GM12878 (cell line): Measurements from ENCODE around the gene ITPRIPL2. TPM values are rescaled to one million over a fixed set of nuclear protein-coding genes. Genes with fewer than 3 reads are reported as not detected.

Source experiments
- ATF2 ChIP-seq: IDR thresholded peaks from 2 replicates; pipeline ENCODE4 v1.6.1; 2012; ENCODE audit warnings: low read length, inconsistent platforms
- CBX5 ChIP-seq: sonication (generic); IDR thresholded peaks from 2 replicates; pipeline ENCODE4 v1.6.1; 2016; ENCODE audit warnings: low read depth, moderate library complexity, mild to moderate bottlenecking, inconsistent platforms
- CHD1 ChIP-seq: IDR thresholded peaks from 2 replicates; pipeline ENCODE4 v1.6.1; 2012; ENCODE audit warnings: low read depth, low read length, improper control_type of control experiment
- FOXM1 ChIP-seq: IDR thresholded peaks from 2 replicates; pipeline ENCODE4 v1.6.1; 2012; ENCODE audit warnings: low read depth, mild to moderate bottlenecking, inconsistent platforms, low read length, moderate library complexity
- IKZF1 ChIP-seq: fragments of 450-650 bp; conservative IDR thresholded peaks from 2 replicates; pipeline ENCODE4 v1.6.1; 2017; ENCODE audit warnings: antibody characterized with exemption, mild to moderate bottlenecking
- KAT2A ChIP-seq: conservative IDR thresholded peaks from 2 replicates; pipeline ENCODE4 v1.6.1; 2011; ENCODE audit warnings: low read depth, low read length; ENCODE audit not compliant: control insufficient read depth
- NFXL1 ChIP-seq: fragments of 450-650 bp; IDR thresholded peaks from 2 replicates; pipeline ENCODE4 v1.6.1; 2017; ENCODE audit warnings: antibody characterized with exemption, mild to moderate bottlenecking, borderline replicate concordance
- PML ChIP-seq: IDR thresholded peaks from 2 replicates; pipeline ENCODE4 v1.6.1; 2012; ENCODE audit warnings: low read length, inconsistent platforms
- POLR2AphosphoS5 ChIP-seq: IDR thresholded peaks from 2 replicates; pipeline ENCODE4 v1.6.1; 2011; ENCODE audit warnings: mild to moderate bottlenecking, low read length, inconsistent platforms
- REST ChIP-seq: IDR thresholded peaks from 2 replicates; pipeline ENCODE4 v1.6.1; 2012; ENCODE audit warnings: mild to moderate bottlenecking, low read depth, low read length
- ZBTB11 ChIP-seq: fragments of 450-650 bp; formaldehyde crosslinking; IDR thresholded peaks from 2 replicates; pipeline ENCODE4 v1.5.0; 2022; ENCODE audit warnings: mild to moderate bottlenecking, missing genetic modification characterization
- ZNF24 ChIP-seq: fragments of 450-650 bp; IDR thresholded peaks from 2 replicates; pipeline ENCODE4 v1.6.1; 2017; ENCODE audit warnings: antibody characterized with exemption, mild to moderate bottlenecking
- ZNF274 ChIP-seq: IDR thresholded peaks from one replicate; pipeline ENCODE4 v1.8.0; 2011; ENCODE audit not compliant: insufficient read length, insufficient read depth
- ZNF592 ChIP-seq: fragments of 450-650 bp; IDR thresholded peaks from 2 replicates; pipeline ENCODE4 v1.6.1; 2017; ENCODE audit warnings: mild to moderate bottlenecking, moderate library complexity
- polyA plus RNA-seq, 11 experiments: library from polyadenylated mRNA; depleted of rRNA in 4 of 11; unstranded in 6 of 11; stranded (reverse) in 5 of 11; fragments of >200 nt; fragmentation: Nextera tagmentation in 4 of 11; fragmentation: Illumina TruSeq in 1 of 11; extraction: Ambion mirVana in 4 of 11; extraction: Trizol in 1 of 11; gene quantifications; 1 replicate in 1 of 11; 2 replicates in 10 of 11; pipeline versions ENCODE4 v1.2.1 to v1.2.3, GENCODE V29; 2011 to 2016; ENCODE audit warnings: inconsistent platforms in 2 of 11, missing spikeins in 2 of 11, low read depth in 1 of 11
- total RNA-seq, 4 experiments: library from RNA; depleted of rRNA in 3 of 4; stranded (reverse); fragments of >200 nt in 3 of 4; fragmentation: Illumina TruSeq in 1 of 4; extraction: Trizol in 1 of 4; gene quantifications; 2 replicates each; pipeline versions ENCODE4 v1.2.1 to v1.2.3, GENCODE V29; 2013 to 2021
- TF ChIP-seq, protein P1 (sequence below): fragments of 450-650 bp; IDR thresholded peaks from 2 replicates; pipeline ENCODE4 v1.6.1; 2016; ENCODE audit warnings: mild to moderate bottlenecking

ITPRIPL2 gene
- total and polyA plus RNA-seq, 10 of the 15 experiments (the other 5 are each of a cell fraction or from before 2014, with no cell fraction given) = 0.48 to 14.3 (median 3.5) TPM

GRCh38 chr16:19130852-19131824 lies 17.4 kb downstream of the ITPRIPL2 start (continued):
- TF ChIP-seq FOXM1 = peak; percentile 49; the same call in 1 of the 2 replicates
- no peak for TF ChIP-seq ZNF274
- TF ChIP-seq ZNF592 = no peak
- TF ChIP-seq REST = no peak
- TF ChIP-seq ZBTB11 (CRISPR knock-in tag) = no peak
- 0 out of 2 replicates have a peak, but pooled peaks have one; percentile 37 for TF ChIP-seq ATF2
- TF ChIP-seq IKZF1 = peak; percentile 64
- TF ChIP-seq POLR2AphosphoS5 = no peak
- no peak for TF ChIP-seq PML
- no peak for TF ChIP-seq ZNF24
- TF ChIP-seq CHD1 = no peak
- no peak for TF ChIP-seq CBX5
- TF ChIP-seq, protein P1, sequence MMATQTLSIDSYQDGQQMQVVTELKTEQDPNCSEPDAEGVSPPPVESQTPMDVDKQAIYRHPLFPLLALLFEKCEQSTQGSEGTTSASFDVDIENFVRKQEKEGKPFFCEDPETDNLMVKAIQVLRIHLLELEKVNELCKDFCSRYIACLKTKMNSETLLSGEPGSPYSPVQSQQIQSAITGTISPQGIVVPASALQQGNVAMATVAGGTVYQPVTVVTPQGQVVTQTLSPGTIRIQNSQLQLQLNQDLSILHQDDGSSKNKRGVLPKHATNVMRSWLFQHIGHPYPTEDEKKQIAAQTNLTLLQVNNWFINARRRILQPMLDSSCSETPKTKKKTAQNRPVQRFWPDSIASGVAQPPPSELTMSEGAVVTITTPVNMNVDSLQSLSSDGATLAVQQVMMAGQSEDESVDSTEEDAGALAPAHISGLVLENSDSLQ = no peak
- no peak for TF ChIP-seq KAT2A
- no peak for TF ChIP-seq NFXL1
